HG03432 (cell line): ENCODE results near the gene CFLAR.
"Not testable (repeated sequence)": the region's sequence is repeated elsewhere in the genome, so short reads cannot be mapped to it uniquely, and the experiment has no call there.

Source experiments
- ATAC-seq: cut with Tn5 transposase; IDR thresholded peaks from one replicate; pipeline ENCODE4 v1.9.1; 2021; ENCODE audit warnings: mild to moderate bottlenecking, moderate library complexity; ENCODE audit not compliant: unreplicated experiment

Gene CFLAR

GRCh38 chr2:201118121-201118960 lies 2.4 kb downstream of the CFLAR start:
- peak; percentile 57 for ATAC-seq

GRCh38 chr2:201118961-201119854 lies 3.2 kb downstream of the CFLAR start:
- ATAC-seq: no peak

GRCh38 chr2:201122276-201122675 lies 6.3 kb downstream of the CFLAR start:
- no peak for ATAC-seq

GRCh38 chr2:201126308-201127151 lies 10.6 kb downstream of the CFLAR start:
- peak; percentile 29 for ATAC-seq

GRCh38 chr2:201127152-201127511 lies 11.2 kb downstream of the CFLAR start:
- no peak for ATAC-seq

- ATAC-seq: no peak
These were observed 11.6 kb downstream of the CFLAR start for GRCh38 chr2:201127570-201127969.

GRCh38 chr2:201128033-201128432 lies 12.1 kb downstream of the CFLAR start:
- no peak for ATAC-seq

GRCh38 chr2:201128933-201129505 lies 13.1 kb downstream of the CFLAR start:
- ATAC-seq: no peak

GRCh38 chr2:201130524-201131186 lies 14.7 kb downstream of the CFLAR start:
- ATAC-seq: peak; percentile 27

- ATAC-seq: peak; percentile 43
These were observed 16.6 kb downstream of the CFLAR start for GRCh38 chr2:201132518-201132917.

- no peak for ATAC-seq
These were observed 19.4 kb downstream of the CFLAR start for GRCh38 chr2:201135386-201135785.

- ATAC-seq: no peak
These were observed 20.9 kb downstream of the CFLAR start for GRCh38 chr2:201136889-201137321.

- no peak for ATAC-seq
These were observed 21.8 kb downstream of the CFLAR start for GRCh38 chr2:201137505-201138400.

- no peak for ATAC-seq
These were observed 22.5 kb downstream of the CFLAR start for GRCh38 chr2:201138401-201138970.

GRCh38 chr2:201138986-201139781 lies 23.2 kb downstream of the CFLAR start:
- not testable (repeated sequence) for ATAC-seq

- ATAC-seq: no peak
These were observed 24.1 kb downstream of the CFLAR start for GRCh38 chr2:201139836-201140604.
